HEK293T (cell line): ENCODE data around the gene SMAD3.

Source experiments
- ARNT ChIP-seq: fragments of 450-650 bp; IDR thresholded peaks from 2 replicates; pipeline ENCODE4 v1.6.1; 2017; ENCODE audit warnings: mild to moderate bottlenecking
- BHLHE40 ChIP-seq: fragments of 450-650 bp; IDR thresholded peaks from 2 replicates; pipeline ENCODE4 v1.6.1; 2016; ENCODE audit warnings: mild to moderate bottlenecking, moderate library complexity, borderline replicate concordance
- ELF4 ChIP-seq: fragments of 450-650 bp; IDR thresholded peaks from 2 replicates; pipeline ENCODE4 v1.6.1; 2017; ENCODE audit warnings: antibody characterized with exemption
- FOXA1 ChIP-seq: fragments of 450-650 bp; IDR thresholded peaks from 2 replicates; pipeline ENCODE4 v1.6.1; 2016; ENCODE audit warnings: mild to moderate bottlenecking
- FOXK2 ChIP-seq: fragments of 450-650 bp; IDR thresholded peaks from 2 replicates; pipeline ENCODE4 v1.6.1; 2016; ENCODE audit warnings: mild to moderate bottlenecking
- HDGF ChIP-seq: fragments of 450-650 bp; IDR thresholded peaks from 2 replicates; pipeline ENCODE4 v1.6.1; 2017; ENCODE audit warnings: antibody characterized with exemption, borderline replicate concordance
- L3MBTL2 ChIP-seq: fragments of 450-650 bp; conservative IDR thresholded peaks from 2 replicates; pipeline ENCODE4 v1.6.1; 2016; ENCODE audit warnings: mild to moderate bottlenecking
- NFRKB ChIP-seq: fragments of 450-650 bp; IDR thresholded peaks from 2 replicates; pipeline ENCODE4 v1.6.1; 2016; ENCODE audit warnings: mild to moderate bottlenecking, moderate library complexity
- SP1 ChIP-seq: fragments of 450-650 bp; IDR thresholded peaks from 2 replicates; pipeline ENCODE4 v1.6.1; 2017
- SUZ12 ChIP-seq: fragments of 450-650 bp; IDR thresholded peaks from 2 replicates; pipeline ENCODE4 v1.6.1; 2016; ENCODE audit warnings: mild to moderate bottlenecking
- ZNF384 ChIP-seq: fragments of 450-650 bp; IDR thresholded peaks from 2 replicates; pipeline ENCODE4 v1.6.1; 2016
- TF ChIP-seq, protein P1 (sequence below): fragments of 450-650 bp; IDR thresholded peaks from 2 replicates; pipeline ENCODE4 v1.6.1; 2016

GRCh38 chr15:67116742-67117141 lies 51.3 kb downstream of the SMAD3 start:
- no peak for TF ChIP-seq ELF4
- no peak for TF ChIP-seq SUZ12
- TF ChIP-seq SP1, result no peak
- no peak for TF ChIP-seq L3MBTL2
- TF ChIP-seq NFRKB, result no peak
- TF ChIP-seq BHLHE40, result no peak
- no peak for TF ChIP-seq HDGF
- TF ChIP-seq, protein P1, sequence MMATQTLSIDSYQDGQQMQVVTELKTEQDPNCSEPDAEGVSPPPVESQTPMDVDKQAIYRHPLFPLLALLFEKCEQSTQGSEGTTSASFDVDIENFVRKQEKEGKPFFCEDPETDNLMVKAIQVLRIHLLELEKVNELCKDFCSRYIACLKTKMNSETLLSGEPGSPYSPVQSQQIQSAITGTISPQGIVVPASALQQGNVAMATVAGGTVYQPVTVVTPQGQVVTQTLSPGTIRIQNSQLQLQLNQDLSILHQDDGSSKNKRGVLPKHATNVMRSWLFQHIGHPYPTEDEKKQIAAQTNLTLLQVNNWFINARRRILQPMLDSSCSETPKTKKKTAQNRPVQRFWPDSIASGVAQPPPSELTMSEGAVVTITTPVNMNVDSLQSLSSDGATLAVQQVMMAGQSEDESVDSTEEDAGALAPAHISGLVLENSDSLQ, result no peak
- TF ChIP-seq FOXK2, result no peak
- TF ChIP-seq ZNF384, result no peak
- no peak for TF ChIP-seq FOXA1
- no peak for TF ChIP-seq ARNT
